ENCODE results near the gene AKAP5. TPM values are rescaled to one million over a fixed set of nuclear protein-coding genes. Genes with fewer than 3 reads are reported as not detected.
A peak's percentile ranks its signal among the peaks of the same experiment; 100 is the strongest.

The AKAP5 gene
- total RNA-seq (0.17 and 0.26 TPM in 2 replicates), polyA plus RNA-seq (0.19 and 0.30 TPM in 2 replicates), polyA minus RNA-seq (ENCODE audit: low replicate concordance) (0.08 TPM in 1 of 2 replicates, not detected in the other)
- 0.26 and 0.28 TPM in 2 replicates for polyA plus RNA-seq (2012)

- Histone ChIP-seq H3K27ac (ENCODE audit: insufficient read depth, low read length) (no peak within 1 kb of the TSS), H3K9ac (ENCODE audit: insufficient read depth, low read length) (peak within 1 kb of the TSS; percentile 49)
- TF ChIP-seq EZH2 (IDR thresholded peaks at IDR 0.05; ENCODE audit: low read length, missing control alignments) (no peak), CTCF (conservative IDR thresholded peaks at IDR 0.05 in 1 of 2, IDR thresholded peaks at IDR 0.05 in 1 of 2; ENCODE audit: low read depth in 1 of 2, low read length in 2 of 2) (no peak)
These were observed at the start of gene AKAP5 for GRCh38 chr14:64465191-64465822. AKAP5 (plus strand) TSS chr14:64465499; CDS start chr14:64468395, 2,896 bp downstream.

DNA sequence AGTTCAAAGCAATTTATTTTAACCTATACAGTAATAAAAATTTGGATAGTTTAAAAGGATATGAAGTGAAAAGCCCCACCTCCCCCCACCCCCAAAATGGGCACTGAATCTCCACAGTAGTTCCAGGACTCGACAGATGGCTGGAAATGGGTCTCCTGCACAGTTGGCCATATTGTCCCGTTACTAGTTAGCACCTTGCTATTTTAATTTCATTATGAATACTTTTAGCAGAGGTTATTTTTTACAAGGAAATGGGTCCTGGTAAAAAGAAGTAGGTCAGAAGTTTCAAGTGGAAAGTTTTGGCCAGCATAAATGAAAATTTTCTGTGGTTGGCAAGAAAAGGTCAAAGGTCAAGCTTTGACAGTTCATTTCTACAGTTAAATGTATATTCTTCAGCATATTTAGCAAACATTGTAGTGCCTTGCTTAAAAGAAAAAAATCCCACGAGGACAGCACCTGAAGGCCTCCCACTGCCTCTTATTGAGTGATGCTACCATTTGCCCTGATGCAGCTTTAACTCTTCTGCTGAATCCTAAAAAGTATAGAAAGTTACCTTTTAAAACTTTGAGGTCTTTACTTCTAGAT is 48.9 kb upstream of the AKAP5 start:
- TF ChIP-seq CTCF (conservative IDR thresholded peaks at IDR 0.05 in 1 of 2, IDR thresholded peaks at IDR 0.05 in 1 of 2; ENCODE audit: low read depth in 1 of 2, low read length in 2 of 2) (no peak), EZH2 (IDR thresholded peaks at IDR 0.05; ENCODE audit: low read length, missing control alignments) (no peak)
- no peak overlapping the region for H3K4me3 ChIP-seq (replicated peaks in 1 of 4; ENCODE audit: control extremely low read depth in 1 of 4, insufficient read depth in 1 of 4, low read depth in 3 of 4, low read length in 4 of 4)
- H3K79me2 ChIP-seq (ENCODE audit: control insufficient read depth, insufficient read depth, low read length) = no peaks in the 10 kb centered on the region
- peaks cover 8% of the 10 kb centered on the region for H3K4me1 ChIP-seq (ENCODE audit: control insufficient read depth, extremely low read depth, insufficient read depth, low read length)
- H3K27ac ChIP-seq (ENCODE audit: insufficient read depth, low read length) = no peak overlapping the region
- peaks cover 7% of the 10 kb centered on the region for H3K36me3 ChIP-seq (ENCODE audit: control insufficient read depth, insufficient read depth, low read length)
- H2AFZ ChIP-seq (ENCODE audit: low read length) = no peak overlapping the region
- H3K4me2 ChIP-seq (ENCODE audit: extremely low read depth, insufficient read depth, low read length) = peak overlapping the region; percentile 13
- peak in 1 of 2 donors; percentile 51 for DNase-seq (ENCODE audit: low read depth in 2 of 2)
- H3K27me3 ChIP-seq (ENCODE audit: control insufficient read depth, insufficient read depth, low read length) = no peaks in the 10 kb centered on the region
- no peaks in the 10 kb centered on the region for H4K20me1 ChIP-seq (ENCODE audit: control insufficient read depth, extremely low read depth, insufficient read depth, low read length)
- no peak overlapping the region for H3K9ac ChIP-seq (ENCODE audit: insufficient read depth, low read length)
- no peaks in the 10 kb centered on the region for H3K9me3 ChIP-seq (ENCODE audit: control insufficient read depth, insufficient read depth, low read depth, low read length)

More at GRCh38 chr14:64465191-64465822, at the start of gene AKAP5:
- H3K27me3 ChIP-seq (ENCODE audit: control insufficient read depth, insufficient read depth, low read length) = no peaks in the 10 kb centered on the region
- H3K4me1 ChIP-seq (ENCODE audit: control insufficient read depth, extremely low read depth, insufficient read depth, low read length) = no peaks in the 10 kb centered on the region
- H3K36me3 ChIP-seq (ENCODE audit: control insufficient read depth, insufficient read depth, low read length) = no peaks in the 10 kb centered on the region
- H3K4me3 ChIP-seq (replicated peaks in 1 of 4; ENCODE audit: control extremely low read depth in 1 of 4, insufficient read depth in 1 of 4, low read depth in 3 of 4, low read length in 4 of 4) = peak within 1 kb of the TSS; percentile 65 to 75 (median 68)
- no peaks in the 10 kb centered on the region for H3K79me2 ChIP-seq (ENCODE audit: control insufficient read depth, insufficient read depth, low read length)
- peak within 1 kb of the TSS; percentile 96 for H3K4me2 ChIP-seq (ENCODE audit: extremely low read depth, insufficient read depth, low read length)
- DNase-seq (ENCODE audit: low read depth in 2 of 2) = peak; percentile 18 to 59
- H3K9me3 ChIP-seq (ENCODE audit: control insufficient read depth, insufficient read depth, low read depth, low read length) = no peaks in the 10 kb centered on the region
- H2AFZ ChIP-seq (ENCODE audit: low read length) = peak within 1 kb of the TSS; percentile 75
- H4K20me1 ChIP-seq (ENCODE audit: control insufficient read depth, extremely low read depth, insufficient read depth, low read length) = no peaks in the 10 kb centered on the region

DNA sequence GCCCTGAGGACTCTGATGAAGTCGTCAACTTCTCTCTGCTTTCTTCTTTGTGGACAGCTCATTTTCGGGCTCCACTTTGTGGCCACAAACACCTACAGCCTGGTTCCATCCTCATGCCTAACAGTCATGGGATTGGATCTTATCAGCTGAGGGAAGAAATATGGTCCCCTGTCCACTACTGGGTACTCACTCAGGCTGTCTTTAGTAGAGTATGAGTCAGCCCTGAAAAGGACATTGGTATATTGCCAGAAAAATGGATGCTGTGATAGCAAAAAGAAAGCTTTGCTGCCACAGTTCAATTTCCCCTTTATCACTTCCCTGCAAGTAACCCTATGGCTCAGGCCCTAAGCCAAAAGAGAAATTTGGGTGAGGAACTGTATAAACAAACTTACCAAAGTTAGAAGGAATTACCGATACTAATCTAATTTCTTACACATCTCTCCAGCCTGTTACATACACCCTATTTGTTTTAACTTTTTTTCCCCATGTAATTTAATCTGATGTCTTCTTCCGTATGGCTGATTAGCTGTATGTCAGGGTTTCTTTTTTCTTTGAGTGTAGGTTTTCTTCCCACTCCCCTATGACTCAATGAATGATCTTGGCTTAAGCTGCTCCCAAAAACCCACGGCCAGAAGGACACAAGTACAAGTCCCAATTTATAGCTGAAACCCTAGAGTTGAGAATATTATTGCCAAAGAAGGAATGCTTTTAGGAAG is 48.1 kb upstream of the AKAP5 start:
- no peak overlapping the region for H2AFZ ChIP-seq (ENCODE audit: low read length)
- H4K20me1 ChIP-seq (ENCODE audit: control insufficient read depth, extremely low read depth, insufficient read depth, low read length) = no peaks in the 10 kb centered on the region
- no peaks in the 10 kb centered on the region for H3K27me3 ChIP-seq (ENCODE audit: control insufficient read depth, insufficient read depth, low read length)
- TF ChIP-seq EZH2 (IDR thresholded peaks at IDR 0.05; ENCODE audit: low read length, missing control alignments) (no peak), CTCF (conservative IDR thresholded peaks at IDR 0.05 in 1 of 2, IDR thresholded peaks at IDR 0.05 in 1 of 2; ENCODE audit: low read depth in 1 of 2, low read length in 2 of 2) (no peak)
- H3K9ac ChIP-seq (ENCODE audit: insufficient read depth, low read length) = no peak overlapping the region
- H3K36me3 ChIP-seq (ENCODE audit: control insufficient read depth, insufficient read depth, low read length) = peaks cover 7% of the 10 kb centered on the region
- DNase-seq (ENCODE audit: low read depth in 2 of 2) = peak; percentile 43 to 75
- no peak overlapping the region for H3K4me3 ChIP-seq (replicated peaks in 1 of 4; ENCODE audit: control extremely low read depth in 1 of 4, insufficient read depth in 1 of 4, low read depth in 3 of 4, low read length in 4 of 4)
- H3K79me2 ChIP-seq (ENCODE audit: control insufficient read depth, insufficient read depth, low read length) = no peaks in the 10 kb centered on the region
- no peak overlapping the region for H3K27ac ChIP-seq (ENCODE audit: insufficient read depth, low read length)
- H3K9me3 ChIP-seq (ENCODE audit: control insufficient read depth, insufficient read depth, low read depth, low read length) = no peaks in the 10 kb centered on the region
- no peak overlapping the region for H3K4me2 ChIP-seq (ENCODE audit: extremely low read depth, insufficient read depth, low read length)
- peaks cover 8% of the 10 kb centered on the region for H3K4me1 ChIP-seq (ENCODE audit: control insufficient read depth, extremely low read depth, insufficient read depth, low read length)

Data from fibroblast of lung (primary cell).